NOMO-1 treated with dmso at 0.1 percent for 144 hours (cell line): ENCODE results near the gene RIMS3.
"Not testable (repeated sequence)": the region's sequence is repeated elsewhere in the genome, so short reads cannot be mapped to it uniquely, and the experiment has no call there.

ENCODE experiments used
- DNase-seq: peaks from one replicate; lab custom pipeline; 2025; ENCODE audit not compliant: unreplicated experiment; lab: John Stamatoyannopoulos, UW

Gene RIMS3

DNA sequence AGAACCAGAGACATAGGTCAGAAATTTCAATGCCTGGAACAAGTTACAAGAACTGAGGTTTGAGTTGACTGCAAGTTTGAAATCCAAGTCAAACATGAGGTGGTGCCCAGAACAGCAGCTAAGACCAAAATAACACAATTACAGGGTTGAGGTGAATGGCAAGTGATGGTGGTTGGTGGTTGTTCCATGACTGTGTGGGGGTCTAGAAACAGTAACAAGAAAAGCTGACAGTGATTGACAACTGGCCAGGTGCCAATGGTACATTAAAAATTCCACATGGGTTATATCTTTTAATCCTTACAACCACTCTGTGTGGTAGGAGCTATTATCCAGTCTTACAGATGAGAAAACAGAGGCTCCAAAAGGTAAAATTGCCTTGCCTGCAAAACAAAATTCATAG lies 32.0 kb downstream of the RIMS3 start:
- no peak for DNase-seq

DNA sequence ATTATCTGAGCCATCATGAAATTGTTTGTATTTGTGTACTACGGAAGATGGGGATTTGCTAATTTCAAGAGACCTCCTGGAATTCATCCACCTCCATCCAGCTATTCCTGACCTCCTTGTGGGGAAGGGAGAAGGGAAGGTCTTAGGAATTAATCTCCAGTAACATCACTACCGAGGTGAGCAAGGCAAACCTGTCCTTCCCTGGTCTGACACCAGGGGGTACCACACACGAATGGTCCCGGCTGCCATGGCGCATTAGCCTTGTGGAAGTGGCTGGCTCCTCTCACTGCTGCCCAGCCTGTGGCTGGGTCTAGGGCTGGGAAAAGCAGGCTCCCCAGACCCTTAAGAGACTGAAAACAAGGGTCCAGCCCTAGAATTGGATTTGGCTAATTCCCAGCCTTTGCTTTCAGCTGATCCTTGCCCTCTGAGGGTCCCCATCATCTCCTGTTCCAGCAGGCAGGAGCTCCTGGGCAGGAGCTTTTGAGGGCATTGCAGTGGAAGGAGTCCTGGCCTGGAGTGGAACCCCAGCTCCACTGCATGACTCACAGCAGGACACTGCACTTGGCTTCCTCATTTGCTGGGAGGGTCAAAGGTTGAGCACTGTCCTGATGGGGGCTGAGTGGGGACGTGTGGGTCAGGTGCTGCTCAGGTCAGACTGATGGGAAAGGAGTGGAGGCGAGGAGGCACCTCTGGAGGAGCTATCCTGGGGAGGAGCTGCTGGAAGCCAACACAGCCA lies 34.8 kb downstream of the RIMS3 start:
- no peak for DNase-seq

DNA sequence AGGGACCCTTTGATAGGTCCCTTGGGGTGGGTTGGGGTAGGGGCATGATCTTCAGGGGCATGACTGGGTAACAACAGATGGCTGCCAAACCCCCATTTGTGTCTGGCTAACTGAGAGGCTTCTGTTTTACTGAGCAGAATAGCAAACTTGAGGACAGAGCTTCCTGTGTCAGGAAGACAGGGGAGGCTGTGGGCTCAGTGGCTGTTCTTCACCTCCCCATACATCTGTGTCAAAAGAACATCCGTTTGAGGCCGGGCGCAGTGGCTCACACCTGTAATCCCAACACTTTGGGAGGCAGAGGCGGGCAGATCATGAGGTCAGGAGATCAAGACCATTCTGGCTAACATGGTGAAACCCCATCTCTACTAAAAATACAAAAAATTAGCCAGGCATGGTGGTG lies 35.9 kb downstream of the RIMS3 start:
- not testable (repeated sequence) for DNase-seq

GRCh38 chr1:40628903-40629292 lies 36.6 kb downstream of the RIMS3 start:
- no peak for DNase-seq

DNA sequence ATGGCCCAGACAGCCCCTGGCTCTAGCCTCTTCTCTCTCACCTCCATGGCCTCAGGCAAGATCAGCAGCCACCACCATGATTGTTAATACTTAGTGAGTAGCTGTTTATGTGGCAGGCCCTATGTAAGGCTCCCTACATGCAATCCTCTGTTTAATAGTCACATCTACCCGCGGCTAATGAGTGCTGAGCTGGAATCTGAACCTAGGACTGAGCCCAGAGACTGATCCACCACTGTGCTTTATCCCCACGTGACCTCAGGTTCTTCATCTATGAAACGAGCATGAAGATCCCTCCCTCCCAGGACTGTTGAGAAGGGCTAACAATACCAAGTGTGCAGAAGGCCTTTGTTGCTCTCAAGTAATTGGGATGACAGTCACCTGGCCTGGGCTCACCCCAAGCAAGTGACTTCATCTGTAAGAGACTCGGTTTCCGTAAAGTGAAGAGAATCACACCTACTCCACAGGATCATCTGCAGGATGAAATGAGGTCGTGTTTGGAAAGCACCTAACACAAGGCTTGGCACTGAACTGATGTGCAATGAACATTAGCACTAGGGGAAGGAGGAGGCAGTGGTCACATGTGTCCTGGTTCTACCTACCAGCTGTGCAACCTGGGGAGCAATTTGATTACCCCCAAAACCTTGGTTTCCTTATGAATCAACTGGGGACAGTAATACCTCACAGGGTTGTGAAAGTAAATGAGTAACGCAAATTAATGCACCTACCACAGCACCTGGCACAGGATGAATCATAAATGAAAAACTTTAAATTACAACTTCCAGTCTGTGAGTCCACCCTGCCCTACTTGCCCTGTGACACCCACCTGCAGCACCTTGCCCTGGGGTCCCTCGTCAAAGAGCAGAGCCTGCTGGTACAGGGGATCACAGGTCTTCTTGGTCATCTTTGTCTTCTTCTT lies 37.2 kb downstream of the RIMS3 start:
- DNase-seq = no peak

DNA sequence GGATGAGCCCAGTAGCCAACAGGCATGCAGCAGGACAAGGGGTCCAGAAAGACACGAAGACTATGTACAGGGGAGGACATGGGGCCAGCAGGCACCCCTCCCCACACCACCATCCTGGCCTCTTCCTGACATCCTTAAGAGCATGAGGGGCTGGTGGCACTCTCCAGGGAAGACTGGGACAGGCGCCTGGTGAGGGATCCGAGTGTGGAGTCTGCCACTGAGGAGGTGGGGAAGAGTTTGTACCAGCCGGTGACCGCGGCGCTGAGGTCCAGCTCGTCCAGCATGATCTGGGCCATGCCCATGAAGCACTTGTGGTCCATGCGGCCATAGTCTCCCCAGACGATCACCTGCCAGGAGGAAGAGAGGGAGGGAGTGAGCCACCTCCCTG lies 39.1 kb downstream of the RIMS3 start:
- no peak for DNase-seq

GRCh38 chr1:40625476-40626382 lies 39.8 kb downstream of the RIMS3 start:
- no peak for DNase-seq

- no peak for DNase-seq
These were observed 40.4 kb downstream of the RIMS3 start for GRCh38 chr1:40625076-40625475.

GRCh38 chr1:40622936-40623629 lies 42.4 kb downstream of the RIMS3 start:
- no peak for DNase-seq

- no peak for DNase-seq
These were observed 43.5 kb downstream of the RIMS3 start for GRCh38 chr1:40621821-40622450.

DNA sequence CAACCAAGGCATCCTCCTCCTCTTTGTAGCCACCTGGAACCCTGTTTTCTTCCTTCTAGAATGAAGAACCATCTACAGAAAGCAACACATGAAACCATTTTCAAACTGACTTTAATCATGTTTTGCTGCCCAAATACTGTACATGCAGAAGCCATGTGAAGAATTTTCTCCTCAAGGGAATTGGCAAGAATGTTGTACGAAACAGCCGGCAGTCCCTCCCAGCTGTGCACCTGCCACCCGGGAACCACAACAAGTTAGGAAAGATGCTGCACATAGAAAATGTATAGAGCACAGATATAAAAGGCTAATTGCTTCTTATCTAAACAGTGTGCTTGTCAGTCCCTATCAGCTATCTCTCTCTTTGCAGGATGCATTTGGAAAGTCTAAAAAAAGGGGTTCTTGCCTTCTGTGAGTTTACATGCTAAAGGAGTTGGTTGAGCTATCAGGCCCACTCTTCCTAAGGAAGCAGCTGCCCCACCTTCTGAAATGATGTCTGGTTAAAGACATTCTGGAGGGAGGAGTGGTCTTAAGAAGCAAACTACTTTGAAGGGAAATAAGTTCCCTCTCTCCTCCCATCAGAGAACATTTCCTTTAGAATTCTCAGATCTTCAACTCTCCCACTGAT lies 44.8 kb downstream of the RIMS3 start:
- no peak for DNase-seq

GRCh38 chr1:40620150-40620549 lies 45.3 kb downstream of the RIMS3 start:
- no peak for DNase-seq

DNA sequence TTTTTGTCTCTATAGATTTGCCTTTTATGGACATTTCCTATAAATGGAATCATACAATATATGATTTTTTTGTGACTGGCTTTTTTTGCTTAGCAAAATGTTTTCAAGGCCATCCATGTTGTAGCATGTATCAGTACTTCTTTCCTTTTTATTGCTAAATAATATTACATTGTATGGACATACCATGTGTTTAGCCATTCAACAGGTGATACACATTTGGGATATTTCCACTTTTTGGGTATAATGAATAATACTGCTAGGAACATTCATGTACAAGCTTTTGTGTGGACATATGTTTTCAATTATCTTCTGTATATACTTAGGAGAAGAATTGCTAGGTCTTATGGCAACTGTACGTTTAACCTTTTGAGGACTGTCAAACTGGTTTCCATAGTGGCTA lies 47.4 kb downstream of the RIMS3 start:
- DNase-seq = no peak

DNA sequence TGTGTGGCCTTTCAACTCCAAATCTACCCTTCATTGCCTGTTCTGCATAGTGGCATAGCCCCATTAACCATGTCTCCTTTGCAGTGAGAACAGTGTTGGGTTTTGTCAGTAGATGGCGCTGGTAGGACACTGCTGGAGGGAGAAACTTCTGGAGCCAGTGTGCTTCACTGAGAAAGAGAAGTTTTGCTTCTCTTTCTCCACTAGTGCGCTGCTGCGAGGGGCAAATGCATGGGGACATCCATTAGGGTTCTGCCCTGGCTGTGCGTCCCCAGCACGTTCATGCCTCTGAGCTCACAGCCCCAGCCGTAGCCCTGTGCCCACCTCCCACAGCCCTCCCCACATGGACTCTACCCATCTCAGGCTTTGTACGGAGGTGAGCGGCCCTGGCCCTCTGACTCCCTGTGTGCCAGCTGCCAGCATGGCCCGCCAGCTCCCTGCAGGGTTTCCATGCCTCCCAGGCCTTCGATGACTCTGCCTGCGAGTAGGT lies 53.1 kb downstream of the RIMS3 start:
- DNase-seq = peak; percentile 45

- DNase-seq = no peak
These were observed 55.3 kb downstream of the RIMS3 start for GRCh38 chr1:40610156-40610555.

GRCh38 chr1:40607921-40608320 lies 57.6 kb downstream of the RIMS3 start:
- peak; percentile 42 for DNase-seq

DNA sequence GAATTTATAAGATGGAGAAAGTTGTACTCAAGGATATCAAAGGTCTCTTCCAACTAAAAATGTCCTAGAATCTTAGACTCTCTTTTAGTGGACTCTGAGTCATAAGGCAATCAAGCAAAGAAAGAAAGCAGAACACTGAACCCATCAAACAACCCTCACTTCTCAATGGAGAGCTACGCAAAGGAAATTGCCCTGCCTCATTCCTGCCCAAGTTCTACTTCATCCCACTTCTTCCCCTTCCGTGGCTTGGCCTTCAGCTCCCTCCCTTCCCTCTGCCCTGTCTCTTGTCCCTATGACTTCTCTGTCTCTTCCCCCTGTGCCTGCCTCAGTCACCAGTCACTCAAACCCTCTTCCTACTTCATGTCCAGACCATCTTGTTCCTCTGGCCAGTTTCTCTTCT lies 58.5 kb downstream of the RIMS3 start:
- DNase-seq = no peak

DNA sequence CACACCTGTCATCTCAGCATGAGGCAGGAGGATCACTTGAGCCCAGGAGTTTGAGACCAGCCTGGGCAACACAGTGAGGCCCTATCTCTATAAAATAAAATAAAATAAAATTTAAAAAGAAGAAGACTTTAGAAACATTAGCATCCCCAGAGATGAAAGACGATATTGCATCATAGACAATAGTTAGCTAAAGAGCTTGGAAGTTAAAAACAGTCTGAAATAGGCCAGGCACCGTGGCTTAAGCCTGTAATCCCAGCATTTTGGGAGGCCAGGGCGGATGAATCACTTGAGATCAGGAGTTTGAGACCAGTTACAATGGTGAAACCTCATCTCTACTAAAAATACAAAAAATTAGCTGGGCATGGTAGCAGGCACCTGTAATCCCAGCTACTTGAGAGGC lies 59.3 kb downstream of the RIMS3 start:
- DNase-seq = no peak

DNA sequence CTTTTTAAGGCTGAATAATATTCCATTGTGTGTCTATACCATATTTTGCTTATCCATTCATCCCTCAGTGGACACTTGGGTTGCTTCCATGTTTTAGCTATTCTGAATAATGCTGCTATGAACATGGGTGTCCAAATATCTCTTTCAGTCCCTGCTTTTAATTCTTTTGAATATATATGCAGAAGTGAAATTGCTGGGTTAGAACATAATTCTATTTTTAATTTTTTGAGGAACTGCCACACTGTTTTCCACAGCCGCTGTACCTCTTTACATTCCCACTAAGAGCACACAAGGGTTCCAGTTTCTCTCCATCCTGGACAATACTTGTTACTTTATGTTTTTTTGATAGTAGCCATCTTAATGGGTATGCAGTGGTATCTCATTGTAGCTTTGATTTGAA lies 65.6 kb downstream of the RIMS3 start:
- DNase-seq = peak; percentile 18

- no peak for DNase-seq
These were observed 69.9 kb downstream of the RIMS3 start for GRCh38 chr1:40595623-40596022.
